Cortex of kidney (tissue), 1 donor: ENCODE measurements around the gene NDRG3.
"Not testable (repeated sequence)": the region's sequence is repeated elsewhere in the genome, so short reads cannot be mapped to it uniquely, and the experiment has no call there.

Experiments
- DNase-seq: peaks from one replicate; lab custom pipeline; 2025; lab: John Stamatoyannopoulos, UW

Gene NDRG3

DNA sequence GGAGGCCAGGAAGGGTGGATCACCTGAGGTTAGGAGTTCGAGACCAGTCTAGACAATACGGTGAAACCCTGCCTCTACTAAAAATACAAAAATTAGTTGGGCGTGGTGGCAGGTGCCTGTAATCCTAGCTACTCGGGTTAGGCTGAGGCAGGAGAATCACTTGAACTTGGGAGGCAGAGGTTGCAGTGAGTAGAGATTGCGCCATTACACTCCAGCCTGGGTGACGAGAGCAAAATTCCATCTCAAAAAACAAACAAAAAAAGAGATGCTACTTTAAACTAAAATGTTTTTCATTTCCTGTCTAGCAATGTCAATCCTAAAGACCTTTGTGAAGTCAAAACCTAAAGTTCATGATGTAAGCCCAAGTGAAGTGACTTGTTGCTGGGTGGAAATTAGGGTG, 14.8 kb upstream of the NDRG3 start:
- no peak for DNase-seq

DNA sequence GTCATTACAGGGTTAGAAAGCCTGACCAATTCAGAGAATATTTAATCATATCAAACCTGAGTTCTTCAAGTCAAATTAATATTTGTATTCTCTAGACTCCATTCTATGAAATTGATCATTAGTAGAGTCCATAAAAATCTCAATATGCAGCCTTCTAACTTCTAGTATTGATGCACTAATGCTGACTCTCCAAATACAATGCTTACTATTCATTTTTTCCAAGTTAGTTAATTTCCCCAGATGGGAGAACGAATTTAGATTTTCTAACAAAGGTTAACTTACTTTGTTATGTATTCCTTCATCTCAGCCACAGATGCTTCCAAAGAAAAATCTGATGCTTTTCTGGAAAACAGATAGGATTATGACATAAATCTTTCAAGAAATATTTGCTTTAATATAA, 12.4 kb upstream of the NDRG3 start:
- no peak for DNase-seq

DNA sequence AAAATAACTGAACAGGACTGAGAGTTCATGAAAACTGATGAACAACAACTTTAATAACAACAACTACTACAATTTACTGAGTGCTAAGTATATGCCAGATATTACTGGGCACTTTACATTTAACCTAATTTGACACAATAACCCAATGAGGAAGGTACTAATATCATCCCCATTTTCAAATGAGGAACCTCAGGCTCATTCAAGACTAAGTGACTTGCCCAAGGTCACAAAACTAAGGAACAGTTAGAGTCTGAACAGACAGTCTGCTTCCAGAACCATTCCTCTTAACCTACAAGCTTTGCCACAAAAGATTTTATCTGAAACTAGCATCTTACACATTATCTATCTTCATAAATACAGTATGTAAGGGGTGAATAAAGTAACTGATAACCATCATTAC, 10.6 kb upstream of the NDRG3 start:
- DNase-seq, result no peak

- DNase-seq, result no peak
Observed at GRCh38 chr20:36754656-36755222, 8.8 kb upstream of the NDRG3 start.

DNA sequence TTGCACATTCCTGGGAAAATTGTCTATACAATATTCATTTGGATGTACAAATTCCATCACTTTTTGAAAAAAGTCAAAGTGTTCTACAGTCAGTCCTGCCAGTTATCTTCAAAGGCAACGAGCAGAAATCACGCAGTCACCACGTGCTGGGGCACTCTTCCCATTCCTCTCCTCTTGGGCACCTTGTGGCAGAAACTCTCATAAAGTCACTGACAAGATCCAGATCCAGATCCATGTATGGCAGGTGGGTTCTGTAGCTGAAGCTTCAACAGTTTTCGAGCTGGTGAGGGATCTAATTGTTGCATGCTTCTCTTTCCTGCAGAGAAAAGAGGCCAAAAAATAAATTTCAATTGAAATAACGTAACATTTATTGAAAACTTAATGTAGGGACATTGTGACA, 6.7 kb upstream of the NDRG3 start:
- DNase-seq, result no peak

DNA sequence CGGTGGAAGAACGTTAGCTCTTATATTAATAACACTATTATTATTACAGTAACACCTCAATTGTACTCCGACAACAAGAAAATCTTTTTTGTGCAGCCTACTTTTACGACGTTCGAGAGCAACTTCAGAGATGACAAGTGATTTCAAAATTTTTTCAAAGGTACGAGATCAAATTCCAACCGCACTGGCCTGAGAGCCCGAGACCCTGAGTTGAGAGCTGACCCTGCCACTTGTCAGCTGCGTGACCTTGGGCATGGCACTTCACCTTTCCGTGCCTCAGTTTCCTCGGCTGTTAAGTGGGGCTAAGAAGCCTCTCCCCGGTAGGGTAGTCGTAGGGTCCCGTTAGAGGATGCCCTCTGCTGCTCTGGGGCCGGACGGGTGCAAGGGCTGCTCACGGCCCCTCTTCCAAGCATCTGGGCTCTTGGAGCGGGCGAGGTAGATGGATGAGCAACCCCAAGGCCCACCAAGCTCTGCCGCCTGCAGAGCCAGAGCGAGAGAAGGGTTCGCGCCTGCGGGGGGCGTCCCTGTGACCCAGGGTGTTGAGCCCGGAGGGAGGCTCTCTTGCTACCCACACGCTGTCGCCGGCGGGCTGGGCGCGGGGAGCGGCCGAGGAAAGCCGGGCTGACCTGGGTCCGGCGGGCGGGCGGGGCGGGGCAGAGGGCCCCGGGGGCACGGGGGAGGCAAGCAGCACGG, 510 bp downstream of the NDRG3 start:
- DNase-seq, result no peak

- DNase-seq, result no peak
Observed at GRCh38 chr20:36744764-36745191, 1.1 kb downstream of the NDRG3 start.

GRCh38 chr20:36744243-36744642, 1.6 kb downstream of the NDRG3 start:
- no peak for DNase-seq

GRCh38 chr20:36742558-36742957, 3.3 kb downstream of the NDRG3 start:
- no peak for DNase-seq

- no peak for DNase-seq
Observed at GRCh38 chr20:36741072-36741471, 4.8 kb downstream of the NDRG3 start.

- no peak for DNase-seq
Observed at GRCh38 chr20:36737183-36737499, 8.7 kb downstream of the NDRG3 start.

GRCh38 chr20:36736451-36737182, 9.3 kb downstream of the NDRG3 start:
- DNase-seq, result no peak

DNA sequence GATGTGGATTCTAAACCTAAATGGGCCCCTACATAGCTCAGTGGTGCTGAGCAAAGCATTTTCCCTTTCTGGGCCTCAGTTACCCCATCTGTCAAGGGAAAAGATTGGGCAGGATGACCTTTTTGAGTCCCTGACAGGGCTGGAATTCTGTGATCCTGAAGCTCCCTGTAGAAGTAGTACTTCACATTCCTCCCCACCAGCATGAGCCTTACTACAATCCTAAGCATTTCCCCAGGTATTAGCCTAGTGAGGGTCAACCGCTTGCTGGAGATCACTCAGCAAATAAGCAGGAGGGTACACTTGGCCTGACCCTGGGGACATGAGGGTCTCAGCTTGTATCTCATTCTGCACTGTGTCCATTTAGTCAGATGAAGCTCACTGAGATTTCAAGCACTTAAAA, 13.4 kb downstream of the NDRG3 start:
- DNase-seq, result no peak

DNA sequence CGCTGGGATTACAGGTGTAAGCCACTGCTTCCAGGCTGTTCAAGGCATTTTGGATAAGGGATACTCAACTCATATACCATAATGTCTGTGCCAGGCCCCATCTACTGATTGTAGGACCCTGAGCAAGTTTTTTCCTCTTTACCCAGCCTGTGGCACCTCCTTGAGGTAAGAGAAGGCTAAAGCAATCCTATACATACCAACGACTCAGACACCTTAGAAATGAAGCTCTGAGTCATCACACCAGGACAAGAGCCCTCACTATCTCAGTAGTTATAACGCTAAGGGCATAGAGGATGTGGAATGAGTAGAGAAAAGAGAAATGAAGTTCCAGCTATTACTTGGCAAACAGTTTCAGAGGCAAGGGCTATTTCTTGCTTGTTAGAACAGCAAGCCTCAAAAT, 16.9 kb downstream of the NDRG3 start:
- no peak for DNase-seq

DNA sequence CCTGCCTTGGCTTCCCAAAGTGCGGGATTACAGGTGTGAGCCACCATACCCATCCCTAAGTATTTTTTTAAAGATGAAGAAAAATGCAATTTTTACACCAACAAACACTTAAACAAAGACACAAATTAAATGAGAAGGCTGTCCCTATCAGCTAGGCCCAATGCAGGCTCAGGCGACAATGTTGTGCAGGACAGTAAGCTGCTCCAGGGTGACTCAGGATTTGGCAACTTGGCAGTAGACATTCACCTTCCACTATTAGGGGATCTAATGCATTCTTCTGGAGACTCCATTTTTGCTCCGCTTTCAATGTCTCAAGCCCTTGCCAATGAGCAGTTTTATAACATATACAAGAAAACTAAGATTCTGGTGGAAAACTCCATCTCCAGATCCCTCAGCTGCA, 19.7 kb downstream of the NDRG3 start:
- no peak for DNase-seq

GRCh38 chr20:36720510-36720909, 25.4 kb downstream of the NDRG3 start:
- DNase-seq, result no peak

DNA sequence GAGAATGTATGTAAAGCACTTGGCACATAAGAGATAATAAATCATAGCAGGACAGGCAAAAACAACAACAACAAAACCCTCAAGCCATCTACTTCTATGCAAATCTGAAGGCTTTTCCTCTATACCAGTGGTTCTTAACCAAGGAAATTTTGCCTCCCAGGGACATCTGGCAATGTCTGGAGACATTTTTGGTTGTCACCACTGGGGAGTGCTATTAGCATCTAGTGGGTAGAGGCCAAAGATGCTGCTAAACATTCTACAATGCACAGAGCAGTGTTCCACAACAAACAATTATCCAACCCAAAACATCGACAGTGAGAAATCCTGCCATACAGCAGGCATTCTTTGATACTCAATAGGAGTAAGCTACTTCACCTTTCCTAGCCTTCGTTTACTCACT, 28.2 kb downstream of the NDRG3 start:
- DNase-seq, result no peak

DNA sequence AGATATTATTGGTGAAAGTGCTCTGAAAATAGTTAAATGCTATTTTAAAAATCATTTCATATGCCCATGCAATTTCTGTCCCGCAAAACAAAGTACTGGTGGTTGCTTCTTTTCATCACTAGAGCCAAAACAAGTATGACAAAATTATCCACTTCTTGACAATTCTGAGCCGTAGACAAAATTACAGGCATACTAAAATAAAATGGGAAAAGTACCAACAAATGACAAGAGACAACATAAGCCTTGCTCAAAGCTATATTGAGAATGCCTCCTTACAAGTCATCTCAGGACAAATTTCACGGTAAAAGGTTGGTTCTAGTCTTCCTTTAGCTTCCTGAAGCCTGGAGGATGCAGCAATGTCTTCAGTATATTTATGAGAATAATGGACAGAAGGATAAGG, 28.9 kb downstream of the NDRG3 start:
- no peak for DNase-seq

DNA sequence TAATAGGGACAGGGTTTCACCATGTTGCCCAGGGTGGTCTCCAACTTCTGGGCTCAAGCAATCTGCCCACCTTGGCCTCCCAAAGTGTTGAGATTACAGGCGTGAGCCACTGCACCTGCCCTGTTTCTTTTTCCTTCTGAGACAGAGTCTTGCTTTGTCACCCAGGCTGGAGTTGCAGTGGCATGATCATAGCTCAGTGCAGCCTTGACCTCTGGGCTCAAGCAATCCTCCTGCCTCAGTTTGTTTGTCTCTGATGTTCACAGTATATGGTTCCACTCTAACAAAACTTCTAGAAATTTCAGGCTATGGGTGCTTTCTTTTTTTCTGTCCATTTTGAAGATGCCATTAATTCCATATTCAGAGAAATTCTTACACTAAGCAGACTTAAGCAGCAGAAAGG, 33.1 kb downstream of the NDRG3 start:
- no peak for DNase-seq

GRCh38 chr20:36709126-36709525, 36.8 kb downstream of the NDRG3 start:
- DNase-seq, result no peak

GRCh38 chr20:36703530-36703929, 42.4 kb downstream of the NDRG3 start:
- DNase-seq, result no peak

DNA sequence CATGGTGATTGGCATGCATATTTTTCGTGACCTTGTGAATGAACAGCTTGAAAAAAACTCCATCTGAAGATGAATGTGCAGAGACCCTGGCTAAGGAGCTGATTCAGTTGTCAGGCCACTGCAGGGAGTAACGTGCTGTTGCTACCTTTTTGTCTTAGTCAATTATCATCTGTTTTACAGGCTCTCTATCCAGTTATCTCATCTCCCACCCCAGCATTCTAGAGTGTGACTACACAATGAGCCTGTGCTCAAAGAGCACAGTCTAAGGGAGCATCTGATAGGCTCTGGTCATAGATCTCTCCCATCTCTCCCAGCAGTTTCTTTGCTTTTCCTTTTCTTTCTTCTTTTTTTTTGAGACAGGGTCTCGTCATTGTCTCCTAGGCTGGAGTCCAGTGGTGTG, 45.5 kb downstream of the NDRG3 start:
- no peak for DNase-seq

DNA sequence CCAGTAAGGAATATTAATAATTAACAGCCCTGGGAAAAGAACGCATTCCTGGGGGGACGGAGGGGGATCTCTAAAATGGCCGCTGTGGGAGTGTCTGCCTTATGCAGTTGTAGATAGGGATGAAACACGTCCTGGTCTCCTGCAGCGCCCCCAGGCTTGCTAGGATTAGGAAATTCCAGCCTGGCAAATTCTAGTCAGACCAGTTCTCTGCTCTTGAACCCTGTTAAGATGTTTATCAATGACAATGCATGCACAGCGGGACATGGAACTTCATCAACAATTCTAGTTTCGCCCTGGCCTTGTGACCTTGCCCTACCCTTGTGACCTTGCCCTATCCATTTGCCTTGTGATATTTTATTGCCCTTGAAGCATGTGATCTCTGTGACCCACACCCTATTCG, 50.4 kb downstream of the NDRG3 start:
- DNase-seq, result not testable (repeated sequence)

- DNase-seq, result no peak
Observed at GRCh38 chr20:36688630-36689029, 57.3 kb downstream of the NDRG3 start.
